ENCODE data around the gene ZNF343.
"Not testable (repeated sequence)": the region's sequence is repeated elsewhere in the genome, so short reads cannot be mapped to it uniquely, and the experiment has no call there.

Gene ZNF343

DNA sequence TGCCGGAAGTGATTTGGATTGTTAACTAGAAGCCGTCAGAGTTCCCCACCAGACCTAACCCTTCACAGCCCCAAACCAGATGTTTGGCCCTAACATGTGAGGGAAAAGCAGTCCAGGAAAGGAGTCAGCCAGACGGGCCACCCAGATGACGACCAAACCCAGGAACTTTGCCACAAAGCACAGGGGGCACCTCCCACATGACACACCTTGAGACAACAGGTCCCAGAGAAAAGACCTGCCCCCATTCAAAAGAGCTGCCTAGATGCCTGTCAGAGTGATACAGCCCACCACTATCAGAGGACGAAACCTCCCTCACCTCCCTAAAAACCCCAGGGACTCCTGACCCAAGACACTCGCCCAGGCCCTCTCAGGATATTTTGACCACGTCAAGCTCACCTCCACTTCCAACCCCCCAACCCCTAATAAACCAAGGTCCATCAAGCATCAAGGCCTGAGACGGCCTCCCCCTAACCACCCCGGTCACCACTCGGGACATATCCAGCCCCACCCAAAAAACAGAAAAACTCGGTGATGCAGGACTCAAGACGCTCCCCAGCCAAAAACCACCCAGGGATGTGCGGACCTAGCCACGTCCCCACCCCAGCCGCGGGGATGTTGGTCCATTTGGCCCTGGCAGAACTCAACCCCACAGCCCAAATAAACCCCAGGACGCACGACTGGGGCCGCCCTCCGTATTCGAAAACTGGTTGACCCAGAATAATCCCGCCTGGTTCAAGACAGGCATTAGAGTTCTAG, 662 bp downstream of the ZNF343 start:
- peak overlapping the region; percentile 95 for H3K27ac Mint-ChIP-seq
- H3K4me1 Mint-ChIP-seq (ENCODE audit: low read depth): peaks cover 19% of the 10 kb centered on the region
- no peaks in the 10 kb centered on the region for H3K9me3 Mint-ChIP-seq
- no peaks in the 10 kb centered on the region for H3K36me3 Mint-ChIP-seq (ENCODE audit: low read depth)
- peaks cover 5% of the 10 kb centered on the region for H3K27me3 Mint-ChIP-seq
- peak overlapping the region; percentile 97 for H3K4me3 Mint-ChIP-seq

DNA sequence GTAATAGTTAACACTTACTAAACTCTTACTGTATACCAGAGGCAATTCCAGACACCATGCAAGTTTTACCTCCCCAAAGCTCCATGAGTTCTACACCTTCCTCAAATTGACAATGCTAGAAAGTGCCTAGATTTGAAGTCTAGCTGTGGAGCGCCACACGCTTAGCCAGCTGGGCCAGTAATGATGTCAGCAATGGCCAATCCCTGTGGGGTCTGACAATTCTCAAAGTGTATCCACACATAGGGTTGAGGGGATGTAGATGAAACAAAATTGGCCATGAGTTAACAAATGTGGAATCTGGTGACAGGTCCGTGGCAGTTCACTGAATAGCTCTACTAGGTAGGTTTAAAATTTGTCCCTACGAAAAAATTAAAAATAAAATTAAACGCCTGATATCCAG, 1.3 kb downstream of the ZNF343 start:
- Mint-ChIP-seq H3K9me3 (no peaks in the 10 kb centered on the region), H3K4me3 (peak overlapping the region; percentile 97), H3K27me3 (peaks cover 5% of the 10 kb centered on the region), H3K4me1 (ENCODE audit: low read depth) (peaks cover 19% of the 10 kb centered on the region), H3K27ac (peak overlapping the region; percentile 89), H3K36me3 (ENCODE audit: low read depth) (no peaks in the 10 kb centered on the region)

DNA sequence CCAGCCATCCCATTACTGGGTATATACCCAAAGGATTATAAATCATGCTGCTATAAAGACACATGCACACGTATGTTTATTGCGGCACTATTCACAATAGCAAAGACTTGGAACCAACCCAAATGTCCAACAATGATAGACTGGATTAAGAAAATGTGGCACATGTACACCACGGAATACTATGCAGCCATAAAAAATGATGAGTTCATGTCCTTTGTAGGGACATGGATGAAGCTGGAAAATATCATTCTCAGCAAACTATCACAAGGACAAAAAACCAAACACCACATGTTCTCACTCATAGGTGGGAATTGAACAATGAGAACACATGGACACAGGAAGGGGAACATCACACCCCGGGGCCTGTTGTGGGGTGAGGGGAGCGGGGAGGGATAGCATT, 2.3 kb downstream of the ZNF343 start:
- peaks cover 19% of the 10 kb centered on the region for H3K4me1 Mint-ChIP-seq (ENCODE audit: low read depth)
- H3K4me3 Mint-ChIP-seq; H3K27ac Mint-ChIP-seq; H3K27me3 Mint-ChIP-seq; H3K36me3 Mint-ChIP-seq (ENCODE audit: low read depth); H3K9me3 Mint-ChIP-seq: not testable (repeated sequence)

DNA sequence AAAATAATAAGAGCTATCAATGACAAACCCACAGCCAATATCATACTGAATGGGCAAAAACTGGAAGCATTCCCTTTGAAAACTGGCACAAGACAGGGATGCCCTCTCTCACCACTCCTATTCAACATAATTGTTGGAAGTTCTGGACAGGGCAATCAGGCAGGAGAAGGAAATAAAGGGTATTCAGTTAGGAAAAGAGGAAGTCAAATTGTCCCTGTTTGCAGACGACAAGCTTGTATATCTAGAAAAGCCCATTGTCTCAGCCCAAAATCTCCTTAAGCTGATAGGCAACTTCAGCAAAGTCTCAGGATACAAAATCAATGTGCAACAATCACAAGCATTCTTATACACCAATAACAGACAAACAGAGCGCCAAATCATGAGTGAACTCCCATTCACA, 3.9 kb downstream of the ZNF343 start:
- not testable (repeated sequence) for H3K27ac Mint-ChIP-seq, H3K4me3 Mint-ChIP-seq, H3K27me3 Mint-ChIP-seq, H3K9me3 Mint-ChIP-seq
- peaks cover 13% of the 10 kb centered on the region for H3K36me3 Mint-ChIP-seq (ENCODE audit: low read depth)
- peaks cover 19% of the 10 kb centered on the region for H3K4me1 Mint-ChIP-seq (ENCODE audit: low read depth)

DNA sequence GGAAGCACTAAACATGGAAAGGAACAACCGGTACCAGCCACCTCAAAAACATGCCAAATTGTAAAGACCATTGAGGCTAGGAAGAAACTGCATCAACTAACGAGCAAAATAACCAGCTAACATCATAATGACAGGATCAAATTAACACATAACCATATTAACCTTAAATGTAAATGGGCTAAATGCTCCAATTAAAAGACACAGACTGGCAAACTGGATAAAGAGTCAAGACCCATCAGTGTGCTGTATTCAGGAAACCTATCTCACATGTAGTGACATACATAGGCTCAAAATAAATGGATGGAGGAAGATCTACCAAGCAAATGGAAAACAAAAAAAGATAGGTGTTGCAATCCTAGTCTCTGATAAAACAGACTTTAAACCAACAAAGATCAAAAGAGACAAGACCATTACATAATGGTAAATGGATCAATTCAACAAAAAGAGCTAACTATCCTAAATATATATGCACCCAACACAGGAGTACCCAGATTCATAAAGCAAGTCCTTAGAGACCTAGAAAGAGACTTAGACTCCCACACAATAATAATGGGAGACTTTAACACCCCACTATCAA, 5.8 kb downstream of the ZNF343 start:
- H3K27me3 Mint-ChIP-seq; H3K9me3 Mint-ChIP-seq; H3K4me1 Mint-ChIP-seq (ENCODE audit: low read depth); H3K27ac Mint-ChIP-seq; H3K4me3 Mint-ChIP-seq: not testable (repeated sequence)
- H3K36me3 Mint-ChIP-seq (ENCODE audit: low read depth): peaks cover 19% of the 10 kb centered on the region

DNA sequence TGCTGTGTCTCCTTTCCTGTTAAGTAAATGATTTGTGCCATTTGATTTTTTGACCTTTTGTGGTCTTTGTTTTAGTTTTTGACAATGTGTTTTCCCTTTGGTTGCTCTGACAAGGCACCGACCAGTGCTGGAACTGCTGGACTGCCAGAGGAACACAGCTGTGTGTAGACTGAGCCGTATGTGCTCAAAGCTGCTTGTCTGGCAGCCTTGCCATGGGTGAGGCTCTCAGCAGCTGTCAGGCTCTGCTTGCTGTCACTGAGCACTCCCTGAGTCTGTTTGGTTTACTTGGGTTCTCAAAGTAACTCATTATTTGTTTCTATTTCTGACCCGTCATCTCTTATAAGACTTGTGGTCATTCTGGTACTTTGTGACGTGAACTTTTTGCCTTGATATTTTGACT, 23.1 kb downstream of the ZNF343 start:
- H3K4me1 Mint-ChIP-seq (ENCODE audit: low read depth): no peaks in the 10 kb centered on the region
- no peak overlapping the region for H3K4me3 Mint-ChIP-seq
- peaks cover 82% of the 10 kb centered on the region for H3K36me3 Mint-ChIP-seq (ENCODE audit: low read depth)
- H3K27ac Mint-ChIP-seq: no peak overlapping the region
- H3K27me3 Mint-ChIP-seq: no peaks in the 10 kb centered on the region
- peaks cover 13% of the 10 kb centered on the region for H3K9me3 Mint-ChIP-seq

DNA sequence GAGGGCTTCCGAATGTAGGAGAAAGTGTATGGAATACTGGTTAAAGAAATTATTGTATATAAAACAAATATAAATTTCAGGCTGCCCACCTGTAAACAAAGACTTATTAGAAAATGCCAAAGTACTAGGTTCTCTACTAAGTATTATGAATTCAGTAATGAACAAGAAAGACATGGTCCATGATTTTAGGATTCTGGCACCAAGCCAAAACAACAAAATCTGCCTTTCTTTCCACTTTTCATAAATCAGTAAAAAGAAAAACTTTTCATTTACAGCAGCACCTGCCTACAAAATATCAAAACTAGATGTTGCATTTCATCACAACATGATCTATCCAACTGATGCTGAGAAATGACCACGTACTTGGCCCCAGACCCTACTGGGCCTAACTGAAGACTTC, 23.6 kb downstream of the ZNF343 start:
- H3K4me3 Mint-ChIP-seq: no peak overlapping the region
- peaks cover 85% of the 10 kb centered on the region for H3K36me3 Mint-ChIP-seq (ENCODE audit: low read depth)

DNA sequence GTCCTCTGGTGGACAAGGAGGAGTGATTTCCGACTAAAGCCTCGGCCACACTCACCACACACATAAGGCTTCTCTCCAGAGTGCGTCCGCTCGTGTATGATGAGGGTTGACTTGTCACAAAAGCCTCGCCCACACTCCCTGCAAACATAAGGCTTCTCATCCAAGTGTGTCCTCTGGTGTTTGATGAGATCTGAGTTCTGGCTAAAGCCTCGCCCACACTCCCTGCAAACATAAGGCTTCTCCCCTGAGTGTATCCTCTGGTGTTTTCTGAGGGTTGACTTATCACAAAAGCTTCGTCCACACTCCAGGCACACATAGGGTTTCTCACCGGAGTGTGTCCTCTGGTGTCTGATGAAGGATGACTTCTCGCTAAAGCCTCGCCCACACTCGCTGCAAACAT, 25.2 kb downstream of the ZNF343 start:
- peaks cover 13% of the 10 kb centered on the region for H3K9me3 Mint-ChIP-seq
- H3K4me3 Mint-ChIP-seq: no peak overlapping the region
- no peaks in the 10 kb centered on the region for H3K4me1 Mint-ChIP-seq (ENCODE audit: low read depth)
- H3K27ac Mint-ChIP-seq: no peak overlapping the region
- H3K27me3 Mint-ChIP-seq: no peaks in the 10 kb centered on the region
- peaks cover 81% of the 10 kb centered on the region for H3K36me3 Mint-ChIP-seq (ENCODE audit: low read depth)

More for the DNA sequence above, 23.6 kb downstream of the ZNF343 start:
- H3K4me1 Mint-ChIP-seq (ENCODE audit: low read depth): no peaks in the 10 kb centered on the region
- no peaks in the 10 kb centered on the region for H3K27me3 Mint-ChIP-seq
- no peak overlapping the region for H3K27ac Mint-ChIP-seq
- H3K9me3 Mint-ChIP-seq: peaks cover 13% of the 10 kb centered on the region

DNA sequence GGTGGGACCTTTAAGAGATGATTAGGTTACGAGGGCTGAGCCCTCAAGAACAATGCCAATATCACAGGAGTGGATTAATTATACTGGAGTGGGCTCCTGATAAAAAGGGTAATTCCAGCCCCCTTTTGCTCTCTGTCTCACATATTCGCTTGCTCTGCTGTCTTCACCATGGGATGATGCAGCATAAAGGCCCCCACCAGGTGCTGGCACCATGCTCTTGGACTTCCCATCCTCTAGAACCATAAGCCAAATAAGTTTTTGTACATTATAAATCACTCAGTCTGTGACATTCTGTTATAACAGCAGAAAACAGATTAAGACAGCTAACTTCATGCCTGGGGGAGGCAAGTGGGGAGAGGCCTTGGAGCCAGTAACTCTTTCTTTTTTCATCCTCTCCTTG, 28.3 kb downstream of the ZNF343 start:
- H3K36me3 Mint-ChIP-seq (ENCODE audit: low read depth): peaks cover 60% of the 10 kb centered on the region
- H3K4me3 Mint-ChIP-seq: no peak overlapping the region
- no peak overlapping the region for H3K27ac Mint-ChIP-seq
- H3K4me1 Mint-ChIP-seq (ENCODE audit: low read depth): no peaks in the 10 kb centered on the region
- no peaks in the 10 kb centered on the region for H3K27me3 Mint-ChIP-seq
- H3K9me3 Mint-ChIP-seq: peaks cover 13% of the 10 kb centered on the region

DNA sequence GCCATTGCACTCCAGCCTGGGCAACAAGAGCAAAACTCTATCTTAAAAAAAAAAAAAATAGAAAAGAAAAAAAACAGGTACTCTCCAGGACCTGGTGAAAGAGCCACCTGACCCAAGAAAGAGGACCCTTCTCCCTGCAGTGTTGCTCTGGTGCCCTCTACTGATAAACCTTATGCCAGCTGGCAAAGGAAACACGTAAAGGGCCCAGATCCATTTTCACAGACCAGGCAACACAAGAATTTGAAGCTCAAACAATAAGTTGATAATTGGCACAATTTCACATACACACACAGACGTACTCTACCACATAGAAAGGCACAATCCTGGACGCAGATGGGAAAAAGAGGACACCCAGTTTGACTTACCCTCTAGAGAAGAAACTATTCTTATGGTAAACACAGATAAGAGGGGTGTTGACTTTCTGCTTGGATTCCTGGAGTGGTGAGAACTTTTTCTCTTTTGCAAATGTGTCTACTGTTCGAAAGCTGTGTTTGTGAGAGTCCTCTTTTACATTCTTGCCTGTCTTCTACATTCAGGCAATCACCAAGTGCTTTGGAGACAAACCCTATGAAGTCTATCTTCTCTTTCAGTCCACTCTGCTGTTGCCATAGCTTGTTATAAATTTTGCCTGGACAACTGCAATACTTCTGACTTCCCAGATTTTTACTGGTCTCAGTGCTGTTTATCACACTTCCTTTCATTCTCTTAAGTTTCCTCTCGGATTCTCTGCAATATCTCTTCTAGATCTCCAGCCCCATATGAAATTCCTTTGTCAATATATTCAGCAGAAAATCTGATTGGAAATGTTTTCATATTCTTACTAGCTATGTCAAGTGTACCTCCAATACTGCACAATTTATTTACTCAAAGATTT, 31.7 kb downstream of the ZNF343 start:
- peaks cover 13% of the 10 kb centered on the region for H3K9me3 Mint-ChIP-seq

DNA sequence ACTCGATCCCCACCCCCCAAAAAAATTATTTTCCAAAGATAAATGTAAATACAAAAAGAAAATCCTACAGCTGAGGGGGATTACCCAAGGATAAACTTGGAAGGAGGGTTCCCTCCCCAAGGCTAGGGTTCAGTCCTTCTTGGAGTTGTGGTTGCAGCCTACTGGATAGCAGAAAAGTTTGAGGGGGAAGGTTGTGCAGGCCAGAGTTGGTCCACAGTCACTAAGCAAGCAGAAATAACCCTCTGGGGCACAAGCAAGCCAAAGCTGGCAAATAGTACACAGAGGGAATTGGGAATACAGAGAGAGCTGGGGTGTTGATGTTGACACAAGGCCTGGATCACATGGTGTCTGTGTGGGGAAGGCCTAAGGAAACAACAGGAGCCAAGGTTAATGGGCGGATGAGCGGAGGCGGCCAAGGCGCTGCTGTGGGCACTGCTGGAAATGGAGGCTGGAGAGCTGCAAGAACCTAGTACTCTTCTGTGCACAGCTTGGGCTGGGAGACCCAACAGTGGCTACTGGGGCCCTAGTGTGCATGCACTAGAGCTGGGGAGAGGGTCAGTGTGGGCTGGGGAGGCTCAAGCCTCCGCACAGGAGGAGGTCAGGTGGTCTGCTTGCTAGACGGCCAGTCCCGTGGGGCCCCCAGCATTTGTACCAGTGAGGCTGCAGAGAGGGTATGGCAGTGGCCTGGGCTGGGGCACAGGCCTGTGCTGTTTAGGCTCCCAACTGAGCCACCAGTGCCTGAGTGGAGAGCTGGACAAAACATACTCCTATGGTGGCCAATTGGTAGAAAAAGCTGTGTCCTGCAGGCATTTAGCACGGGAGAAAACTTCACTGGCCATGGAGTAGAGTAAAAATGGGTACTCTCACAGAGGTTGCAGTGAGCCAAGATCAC, 32.6 kb downstream of the ZNF343 start:
- H3K27me3 Mint-ChIP-seq: no peaks in the 10 kb centered on the region
- H3K36me3 Mint-ChIP-seq (ENCODE audit: low read depth): peaks cover 25% of the 10 kb centered on the region
- no peak overlapping the region for H3K27ac Mint-ChIP-seq
- no peak overlapping the region for H3K4me3 Mint-ChIP-seq
- H3K4me1 Mint-ChIP-seq (ENCODE audit: low read depth): peaks cover 13% of the 10 kb centered on the region
- peaks cover 5% of the 10 kb centered on the region for H3K9me3 Mint-ChIP-seq

More for the DNA sequence above, 31.7 kb downstream of the ZNF343 start:
- Mint-ChIP-seq H3K36me3 (ENCODE audit: low read depth) (peaks cover 33% of the 10 kb centered on the region), H3K4me1 (ENCODE audit: low read depth) (peaks cover 6% of the 10 kb centered on the region), H3K27me3 (no peaks in the 10 kb centered on the region), H3K27ac (no peak overlapping the region), H3K4me3 (no peak overlapping the region)

DNA sequence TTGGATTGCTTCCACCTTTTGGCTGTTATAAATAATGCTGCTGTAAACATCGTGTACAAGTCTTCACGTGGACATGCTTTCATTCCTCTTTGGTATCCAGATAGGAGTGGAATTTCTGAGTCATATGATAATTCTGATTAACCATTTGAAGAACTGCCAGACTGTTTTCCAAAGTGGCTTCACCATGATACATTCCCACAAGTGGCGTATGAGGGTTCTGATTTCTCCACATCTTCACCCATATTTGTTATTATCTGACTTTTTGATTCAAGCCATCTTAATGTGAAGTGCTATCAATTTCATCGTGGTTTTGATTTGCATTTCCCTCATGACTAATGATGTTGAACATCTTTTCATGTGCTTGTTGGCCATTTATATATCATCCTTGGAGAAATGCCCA, 35.2 kb downstream of the ZNF343 start:
- Mint-ChIP-seq H3K27ac (no peak overlapping the region), H3K27me3 (no peaks in the 10 kb centered on the region), H3K9me3 (no peaks in the 10 kb centered on the region)

DNA sequence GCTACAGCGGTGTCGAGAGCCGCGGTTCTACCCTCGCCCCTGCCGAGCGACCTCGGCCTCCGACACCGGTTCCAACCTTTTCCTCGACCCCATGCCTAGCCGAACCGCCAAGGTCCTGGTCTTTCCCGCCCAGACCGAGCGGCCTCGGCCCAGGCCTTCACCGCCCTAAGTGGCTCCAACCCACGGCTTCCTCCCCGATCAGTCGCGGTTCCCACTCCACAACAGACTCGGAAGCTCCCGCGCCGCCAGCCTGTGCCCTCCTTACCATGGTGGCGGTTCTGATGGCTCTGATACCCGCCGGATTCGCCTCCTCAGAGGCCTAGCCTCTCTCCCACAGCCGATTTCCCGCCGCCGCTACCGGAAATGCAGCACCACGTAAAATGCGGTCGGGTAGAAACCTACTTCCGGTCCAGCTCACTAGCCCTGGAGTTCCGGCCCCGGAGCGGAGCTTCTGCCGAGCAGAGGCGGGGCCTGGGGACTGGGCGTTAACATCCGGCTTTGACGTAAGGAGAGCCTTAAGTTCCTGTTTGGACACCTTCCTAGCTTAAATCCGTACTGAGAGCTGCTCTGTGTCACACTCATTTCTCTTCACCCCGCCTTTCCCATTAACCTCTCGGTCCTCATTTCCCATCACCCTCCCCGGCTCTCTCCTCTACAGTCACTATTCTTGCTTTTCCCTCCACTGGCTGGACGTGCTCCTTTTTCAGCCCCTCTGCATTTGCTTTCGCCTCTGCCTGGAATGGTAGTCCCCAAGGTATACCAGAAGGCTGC, 38.1 kb downstream of the ZNF343 start, which contains the start of gene SNRPB:
Gene SNRPB (minus strand): TSS at position 367 of the 771 bp plus-strand sequence. CDS start 99 bp downstream, at position 268.
- Mint-ChIP-seq H3K36me3 (ENCODE audit: low read depth) (peaks cover 54% of the 10 kb centered on the region), H3K27me3 (no peaks in the 10 kb centered on the region), H3K27ac (peak within 1 kb of the TSS; percentile 100), H3K4me1 (ENCODE audit: low read depth) (peaks cover 58% of the 10 kb centered on the region), H3K9me3 (no peaks in the 10 kb centered on the region), H3K4me3 (peak within 1 kb of the TSS; percentile 99)

More for the DNA sequence above, 35.2 kb downstream of the ZNF343 start:
- H3K4me3 Mint-ChIP-seq: no peak overlapping the region
- H3K36me3 Mint-ChIP-seq (ENCODE audit: low read depth): peaks cover 25% of the 10 kb centered on the region
- peaks cover 31% of the 10 kb centered on the region for H3K4me1 Mint-ChIP-seq (ENCODE audit: low read depth)

DNA sequence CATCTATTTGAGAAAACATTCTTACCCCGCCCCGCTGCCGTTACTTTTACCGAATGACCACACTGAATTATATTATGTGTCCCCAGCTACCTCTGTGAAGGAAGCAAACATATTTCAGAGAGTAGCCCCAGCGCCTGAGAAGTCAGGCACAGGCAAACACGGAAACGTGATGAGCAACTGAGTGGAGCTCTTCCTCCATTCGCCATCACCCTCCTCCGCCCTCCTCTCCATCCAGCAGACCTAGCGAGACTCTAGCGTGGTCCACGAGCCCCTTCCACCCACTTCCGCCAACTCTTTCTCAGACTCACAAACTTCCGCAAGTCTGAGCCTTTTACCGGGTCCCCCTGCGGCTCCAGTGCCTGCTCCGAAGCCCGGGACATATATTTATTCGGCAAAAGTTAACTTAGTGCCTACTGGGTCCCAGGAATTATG, 38.7 kb downstream of the ZNF343 start:
- no peaks in the 10 kb centered on the region for H3K27me3 Mint-ChIP-seq
- peaks cover 59% of the 10 kb centered on the region for H3K4me1 Mint-ChIP-seq (ENCODE audit: low read depth)

More for the DNA sequence above, 38.7 kb downstream of the ZNF343 start:
- peaks cover 60% of the 10 kb centered on the region for H3K36me3 Mint-ChIP-seq (ENCODE audit: low read depth)
- no peaks in the 10 kb centered on the region for H3K9me3 Mint-ChIP-seq
- peak overlapping the region; percentile 99 for H3K4me3 Mint-ChIP-seq
- peak overlapping the region; percentile 100 for H3K27ac Mint-ChIP-seq

Measured in stimulated activated naive CD8-positive, alpha-beta T cell treated with anti-CD3 and anti-CD28 coated beads, Interleukin-15, Interleukin-2, amounts not matched to agents 100 ng/mL and 50 ng/mL, for 24 hours (primary cell).